IPS-11a (cell line): ENCODE results near the gene CHMP5.
"Not testable (repeated sequence)": the region's sequence is repeated elsewhere in the genome, so short reads cannot be mapped to it uniquely, and the experiment has no call there.

Experiments
- H3K4me3 ChIP-seq: one replicate; pipeline ENCODE4 v1.5.1; 2013; ENCODE audit warnings: low read depth, low read length, control low read depth

Gene CHMP5

DNA sequence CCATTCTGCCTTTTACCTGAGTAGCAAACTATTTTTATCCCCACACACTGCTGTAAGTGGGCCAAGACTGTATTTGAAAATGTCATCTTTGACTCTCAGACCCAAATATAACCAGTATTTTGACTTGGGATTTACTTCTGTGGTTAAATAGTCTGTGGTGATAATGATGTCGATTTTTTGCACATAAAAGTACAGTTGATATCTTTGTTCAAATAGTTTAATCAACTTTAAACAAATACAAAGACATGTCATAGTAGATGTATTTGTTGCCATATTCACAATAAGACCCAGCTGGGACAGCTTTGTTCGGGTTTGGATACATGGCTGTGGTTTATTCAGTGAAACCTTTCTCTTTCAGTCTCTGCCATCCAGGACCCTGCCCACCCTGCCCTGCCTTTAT, 45.9 kb downstream of the CHMP5 start:
- no peak overlapping the region for H3K4me3 ChIP-seq

DNA sequence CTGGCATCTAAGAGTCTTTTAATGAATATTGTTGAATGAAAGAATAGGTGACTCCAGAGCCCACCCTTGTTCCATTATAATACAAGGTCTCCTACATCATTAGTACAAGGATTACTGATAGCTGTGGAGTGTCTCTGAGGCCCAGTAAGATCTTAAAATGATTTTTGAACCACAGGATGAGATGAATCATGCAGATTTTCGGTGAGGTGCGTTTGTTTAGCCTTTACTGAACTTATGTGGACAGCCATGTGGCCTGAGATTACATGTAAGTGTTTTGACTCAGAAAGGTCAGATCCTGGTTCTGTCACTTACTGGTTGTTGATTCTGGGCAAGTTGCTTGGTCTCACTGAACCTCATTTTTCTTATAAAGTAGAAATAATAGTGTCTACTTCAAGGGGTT, 47.1 kb downstream of the CHMP5 start:
- H3K4me3 ChIP-seq = no peak overlapping the region

DNA sequence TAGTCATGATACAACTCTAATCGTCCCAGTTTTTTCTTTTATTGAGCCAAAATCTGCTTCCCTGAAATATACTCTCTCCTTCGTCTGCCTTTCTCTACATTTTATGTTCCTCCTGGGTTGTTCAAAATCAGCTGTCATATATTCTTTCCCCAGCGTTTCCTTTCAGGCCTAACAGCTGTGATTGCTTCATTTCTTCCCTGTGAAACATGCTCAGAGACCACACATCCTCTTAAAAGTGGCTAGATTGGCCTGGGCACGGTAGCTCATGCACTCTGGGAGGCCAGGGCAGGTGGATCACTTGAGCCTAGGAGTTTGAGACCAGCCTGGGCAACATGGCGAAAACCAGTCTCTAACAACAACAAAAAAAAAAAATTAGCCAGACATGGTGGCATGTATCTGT, 50.5 kb downstream of the CHMP5 start:
- no peak overlapping the region for H3K4me3 ChIP-seq

DNA sequence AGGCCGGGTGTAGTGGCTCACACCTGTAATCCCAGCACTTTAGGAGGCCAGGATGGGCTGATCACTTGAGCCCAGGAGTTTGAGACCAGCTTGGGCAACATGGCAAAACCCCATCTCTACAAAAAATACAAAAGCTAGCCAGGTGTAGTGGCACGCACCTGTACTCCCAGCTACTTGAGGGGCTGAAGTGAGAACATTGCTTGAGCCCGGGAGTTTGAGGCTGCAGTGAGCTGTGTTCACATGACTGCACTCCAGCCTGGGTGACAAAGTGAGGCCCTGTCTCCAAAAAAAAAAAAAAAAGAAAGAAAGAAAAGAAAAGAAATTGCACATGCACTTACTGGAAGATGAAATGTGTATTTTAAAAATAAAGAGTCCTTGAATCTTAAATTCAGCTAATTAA, 52.3 kb downstream of the CHMP5 start:
- not testable (repeated sequence) for H3K4me3 ChIP-seq

DNA sequence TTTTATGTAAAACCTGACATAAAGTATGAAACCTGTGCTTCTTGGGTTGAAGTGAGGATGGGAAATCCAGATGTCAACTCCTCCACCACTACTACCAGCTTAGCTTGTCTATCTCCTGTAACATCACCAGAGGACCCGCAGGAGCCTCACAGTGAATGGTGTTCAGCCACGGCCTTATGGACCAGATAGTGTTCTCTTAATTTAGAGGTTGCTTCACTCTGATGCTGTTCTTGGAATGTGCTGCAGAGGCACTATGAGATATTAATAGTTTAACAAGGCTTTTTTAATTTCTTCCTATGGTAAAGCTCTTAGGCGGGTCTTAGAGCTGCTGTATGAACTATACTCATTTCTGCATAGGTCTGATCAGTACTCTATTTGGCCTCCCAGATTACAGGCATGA, 53.4 kb downstream of the CHMP5 start:
- H3K4me3 ChIP-seq = no peak overlapping the region

DNA sequence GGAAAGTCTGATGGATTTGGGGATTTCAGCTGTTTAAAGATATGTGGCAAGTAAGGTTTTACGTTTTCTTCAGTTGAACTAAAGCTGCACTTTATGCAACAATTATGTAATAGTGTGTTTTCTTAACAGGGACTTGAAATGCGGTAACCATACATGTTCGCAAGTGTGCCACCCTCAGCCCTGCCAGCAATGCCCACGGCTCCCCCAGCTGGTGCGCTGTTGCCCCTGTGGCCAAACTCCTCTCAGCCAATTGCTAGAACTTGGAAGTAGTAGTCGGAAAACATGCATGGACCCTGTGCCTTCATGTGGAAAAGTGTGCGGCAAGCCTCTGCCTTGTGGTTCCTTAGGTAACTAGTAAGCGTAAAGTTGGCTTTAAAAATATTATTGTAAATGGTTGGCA, 53.9 kb downstream of the CHMP5 start:
- no peak overlapping the region for H3K4me3 ChIP-seq

DNA sequence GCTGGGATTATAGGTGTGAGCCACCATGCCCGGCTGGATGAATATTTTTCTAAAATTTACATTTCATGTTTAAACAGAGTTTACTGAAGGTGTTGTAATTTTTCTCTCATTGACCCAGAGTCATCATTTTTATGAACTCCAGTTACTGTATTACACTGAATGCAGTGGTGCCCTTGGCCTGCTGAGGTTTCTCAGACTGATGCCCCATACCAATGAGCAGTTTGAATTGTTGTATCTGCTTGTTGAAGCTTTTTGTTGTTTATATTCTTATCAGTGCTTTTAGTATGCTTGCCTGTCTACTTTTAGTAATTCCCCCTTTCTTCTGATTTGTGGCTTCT, 55.4 kb downstream of the CHMP5 start:
- H3K4me3 ChIP-seq = no peak overlapping the region

DNA sequence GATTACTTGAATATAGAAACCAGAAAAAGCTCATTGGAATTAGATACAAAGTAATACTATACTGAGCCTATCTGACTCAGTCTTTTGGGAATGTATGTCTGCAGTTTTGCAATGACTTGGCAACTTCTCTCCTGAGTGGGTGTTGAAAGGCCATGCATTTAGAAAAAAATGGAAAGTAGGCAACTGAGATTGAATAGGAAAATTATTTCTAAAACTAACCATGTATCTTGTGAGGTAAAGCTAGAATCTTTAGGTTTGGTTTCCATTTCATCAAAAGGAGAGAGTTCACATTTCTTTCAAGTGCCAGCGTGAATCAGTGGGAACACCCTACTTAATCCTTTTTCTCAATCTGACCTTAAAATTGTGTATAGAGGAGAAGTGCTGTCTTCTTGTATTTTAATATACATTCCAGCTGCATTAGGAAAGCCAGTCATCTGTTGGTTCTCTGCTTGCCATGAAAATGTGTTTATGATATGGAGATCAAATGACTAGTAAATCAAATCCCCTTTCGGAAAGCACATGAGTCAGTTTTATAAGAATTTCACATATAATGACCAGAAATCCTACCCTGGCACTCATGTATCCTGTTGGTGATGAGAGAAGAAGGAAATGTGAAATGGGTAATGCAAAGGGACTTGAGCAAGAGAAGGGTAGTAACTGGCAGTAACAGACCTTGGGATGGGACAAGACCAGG, 55.9 kb downstream of the CHMP5 start:
- no peak overlapping the region for H3K4me3 ChIP-seq

DNA sequence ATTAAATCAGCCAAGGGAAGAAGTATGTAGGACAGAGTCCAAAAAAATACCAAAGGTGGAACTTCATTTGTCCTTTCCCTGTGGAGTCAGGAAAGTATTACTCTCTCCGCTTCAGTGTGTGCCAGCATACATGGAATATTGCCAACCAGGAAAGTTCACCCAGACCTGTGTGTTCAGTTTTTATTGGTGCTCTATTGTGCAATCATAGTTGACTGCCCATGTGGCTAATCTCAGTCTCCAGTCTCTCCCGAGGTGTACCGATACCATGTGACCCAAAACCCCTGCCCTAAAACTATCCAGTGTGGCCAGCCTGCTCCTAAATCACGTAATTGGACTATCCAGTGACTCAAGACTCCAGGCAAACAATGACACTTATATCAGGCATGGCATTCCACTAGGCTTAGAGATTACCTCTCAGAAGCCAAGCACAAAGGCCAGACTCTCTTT, 64.3 kb downstream of the CHMP5 start:
- H3K4me3 ChIP-seq = no peak overlapping the region

DNA sequence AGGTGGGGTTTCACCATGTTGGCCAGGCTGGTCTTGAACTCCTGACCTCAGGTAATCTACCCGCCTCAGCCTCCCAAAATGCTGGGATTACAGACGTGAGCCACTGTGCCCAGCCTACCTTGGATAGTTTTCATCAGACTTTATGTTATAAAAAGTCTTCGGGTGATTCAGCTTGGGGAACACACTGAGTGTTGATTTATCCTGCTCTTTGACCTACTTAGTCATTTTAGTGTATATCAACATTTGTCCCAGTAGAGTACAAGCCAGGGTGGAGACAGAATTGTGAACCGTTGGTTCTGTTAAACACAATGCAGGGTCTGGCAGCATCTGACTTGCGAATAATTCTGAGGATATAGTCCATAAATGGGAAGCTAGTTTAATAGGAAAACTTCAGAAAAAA, 65.1 kb downstream of the CHMP5 start:
- no peak overlapping the region for H3K4me3 ChIP-seq

DNA sequence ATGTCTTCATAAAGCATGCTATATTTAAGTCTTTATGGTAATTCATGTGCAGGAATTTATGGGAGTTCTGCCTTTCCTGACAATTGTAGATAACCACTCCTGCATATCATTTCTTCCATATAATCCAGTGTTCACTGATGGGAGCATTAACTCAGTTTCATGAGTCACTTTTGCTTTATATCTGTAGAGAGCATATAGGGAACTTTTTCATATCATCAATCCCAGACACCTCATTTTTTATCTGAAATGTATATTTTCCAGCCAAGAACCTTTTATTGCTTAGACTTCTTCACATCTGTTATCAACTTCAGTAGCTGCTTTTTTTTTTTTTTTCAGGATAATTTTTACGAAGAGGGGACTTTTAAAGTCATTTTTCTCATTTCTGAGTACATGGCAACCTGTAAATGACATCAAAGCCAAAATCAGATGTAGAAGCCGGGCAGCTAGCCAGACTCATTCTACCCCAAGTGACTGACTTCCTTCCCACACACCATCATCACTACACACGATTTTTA, 66.6 kb downstream of the CHMP5 start:
- no peak overlapping the region for H3K4me3 ChIP-seq
